OCI-LY7 (cell line): Measurements from ENCODE around the gene RNASEH2C. TPM values are rescaled to one million over a fixed set of nuclear protein-coding genes. Genes with fewer than 3 reads are reported as not detected.
A peak's percentile ranks its signal among the peaks of the same experiment; 100 is the strongest.

Source experiments
- BruUV-seq: library from RNA; stranded (reverse); fragments of 400-500 nt; replicated peaks from 2 replicates; lab custom pipeline; 2021; lab: Mats Ljungman, UMichigan
- CTCF ChIA-PET: fragments of 300-600 bp; sonication (Branson Sonifier 250); formaldehyde crosslinking; loops from one replicate; lab custom pipeline; 2022; ENCODE audit warnings: antibody characterized with exemption; ENCODE audit not compliant: unreplicated experiment; lab: Charles Lee
- POLR2A ChIA-PET: fragments of 300-600 bp; sonication (Branson Sonifier 250); formaldehyde crosslinking; loops from one replicate; lab custom pipeline; 2022; ENCODE audit warnings: antibody characterized with exemption; lab: Charles Lee
- DNase-seq: peaks from one replicate; pipeline ENCODE4 v3.0.0-alpha.2; 2015; ENCODE audit warnings: low spot score
- H2AFZ ChIP-seq: fragments of 200-600 bp; sonication (generic), shearing (Covaris generic); 2 replicates; pipeline ENCODE4 v1.6.1; 2014; ENCODE audit warnings: mild to moderate bottlenecking, antibody characterized with exemption, low read length, moderate library complexity
- H3K27ac ChIP-seq: fragments of 200-600 bp; sonication (generic); 2 replicates; pipeline ENCODE4 v1.5.1; 2014; ENCODE audit warnings: mixed run types, low read depth, mild to moderate bottlenecking, moderate library complexity, low read length, inconsistent platforms; ENCODE audit not compliant: poor library complexity, severe bottlenecking
- H3K36me3 ChIP-seq: fragments of 200-600 bp; sonication (generic); 2 replicates; pipeline ENCODE4 v1.6.1; 2014; ENCODE audit warnings: mild to moderate bottlenecking, antibody characterized with exemption, low read length, moderate library complexity, mixed read lengths; ENCODE audit not compliant: insufficient read depth
- H3K4me1 ChIP-seq: fragments of 200-600 bp; sonication (generic); 2 replicates; pipeline ENCODE4 v1.5.1; 2014; ENCODE audit warnings: mild to moderate bottlenecking, low read length; ENCODE audit not compliant: insufficient read depth, poor library complexity, severe bottlenecking
- H3K4me2 ChIP-seq: fragments of 200-600 bp; sonication (generic); 2 replicates; pipeline ENCODE4 v1.6.1; 2014; ENCODE audit warnings: mild to moderate bottlenecking, low read length
- H3K4me3 ChIP-seq: fragments of 200-600 bp; sonication (generic); 2 replicates; pipeline ENCODE4 v1.5.1; 2014; ENCODE audit warnings: mild to moderate bottlenecking, low read depth, low read length; ENCODE audit not compliant: poor library complexity, severe bottlenecking
- H3K79me2 ChIP-seq: fragments of 200-600 bp; sonication (generic); 2 replicates; pipeline ENCODE4 v1.6.1; 2016; ENCODE audit warnings: low read depth, mild to moderate bottlenecking, low read length, moderate library complexity, mixed read lengths; ENCODE audit not compliant: insufficient read depth
- H3K9me2 ChIP-seq: fragments of 200-600 bp; sonication (generic); 2 replicates; pipeline ENCODE4 v1.6.1; 2016; ENCODE audit warnings: mild to moderate bottlenecking, low read length, mixed read lengths; ENCODE audit not compliant: insufficient read depth
- H3K9me3 ChIP-seq: fragments of 200-600 bp; sonication (generic); 2 replicates; pipeline ENCODE4 v1.6.1; 2014; ENCODE audit warnings: mild to moderate bottlenecking, mixed run types, low read length, mixed read lengths
- H4K20me1 ChIP-seq: fragments of 200-600 bp; sonication (generic); 2 replicates; pipeline ENCODE4 v1.6.1; 2014; ENCODE audit warnings: mild to moderate bottlenecking, antibody characterized with exemption, low read length, moderate library complexity, mixed read lengths; ENCODE audit not compliant: insufficient read depth
- CTCF ChIP-seq: fragments of 200-600 bp; sonication (generic); conservative IDR thresholded peaks from 2 replicates; pipeline ENCODE4 v1.5.1; 2014; ENCODE audit warnings: mild to moderate bottlenecking, antibody characterized with exemption, low read length, moderate library complexity, mixed read lengths
- EZH2phosphoT487 ChIP-seq: fragments of 200-600 bp; sonication (generic); IDR thresholded peaks from 2 replicates; pipeline ENCODE4 v1.6.1; 2018; ENCODE audit warnings: low read depth, borderline replicate concordance, mild to moderate bottlenecking, mixed run types, antibody characterized with exemption, low read length, moderate library complexity, mixed read lengths
- intact Hi-C: fragments of 100-400 bp; cut with micrococcal nuclease; formaldehyde crosslinking; loops from one replicate; pipeline ENCODE4 v1.10.0; 2022; ENCODE audit not compliant: unreplicated experiment
- total RNA-seq, 2 experiments: library from RNA; depleted of rRNA in 1 of 2; stranded (reverse); fragments of >200 nt in 1 of 2; shearing (Covaris generic) in 1 of 2; gene quantifications; 2 replicates each; pipeline ENCODE4 v1.2.3, GENCODE V29; 2014 to 2022

RNASEH2C gene
- total RNA-seq, 2 experiments from 2014 or later, result 92.7 to 100 TPM

DNA sequence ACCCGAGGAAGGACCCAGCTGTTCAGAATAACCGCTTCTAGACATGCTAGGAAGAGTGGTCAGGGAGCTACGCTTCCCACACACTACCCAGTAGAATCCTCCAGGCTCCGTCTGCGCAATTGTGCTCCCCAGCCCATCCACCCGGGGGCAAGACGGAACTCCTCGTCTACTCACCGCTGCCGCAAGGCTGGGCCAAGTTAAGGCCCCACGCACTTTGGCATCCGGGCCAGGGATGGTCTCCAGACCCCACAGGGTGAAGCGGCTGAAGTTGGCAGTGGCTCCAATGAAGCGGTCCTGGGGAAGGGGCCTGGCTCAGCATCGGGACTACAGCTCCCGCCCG, 757 bp downstream of the RNASEH2C start:
- BruUV-seq, result TSS peak; percentile 77
- no peaks in the 10 kb centered on the region for H3K9me3 ChIP-seq
- H3K79me2 ChIP-seq, result peaks cover 17% of the 10 kb centered on the region
- intact Hi-C loops, result loop anchor here (1.0 kb wide), 1 partner anchor 8 kb away; the partner anchor contains the start of gene KAT5
- peaks cover 22% of the 10 kb centered on the region for H3K4me1 ChIP-seq
- ChIA-PET CTCF (interaction anchor here (1.0 kb wide), 1 partner anchor 141 kb away, joined by 3 read pairs; no protein-coding TSS in a partner anchor), POLR2A (interaction anchor here (0.8 to 1.6 kb wide), 3 partner anchors 8 to 139 kb away, joined by 4 to 13 read pairs (median 7); partner anchors contain the start of gene KAT5)
- no peaks in the 10 kb centered on the region for H3K9me2 ChIP-seq
- H3K36me3 ChIP-seq, result peaks cover 51% of the 10 kb centered on the region
- H3K4me2 ChIP-seq, result peak overlapping the region; percentile 77
- H3K4me3 ChIP-seq, result peak overlapping the region; percentile 84
- DNase-seq, result peak; percentile 51
- no peaks in the 10 kb centered on the region; the same call in 1 of the 2 replicates for H4K20me1 ChIP-seq
- no peak overlapping the region; the same call in 1 of the 2 replicates for H2AFZ ChIP-seq
- no peak for TF ChIP-seq CTCF
- no peak for TF ChIP-seq EZH2phosphoT487
- peak overlapping the region; percentile 42 for H3K27ac ChIP-seq

DNA sequence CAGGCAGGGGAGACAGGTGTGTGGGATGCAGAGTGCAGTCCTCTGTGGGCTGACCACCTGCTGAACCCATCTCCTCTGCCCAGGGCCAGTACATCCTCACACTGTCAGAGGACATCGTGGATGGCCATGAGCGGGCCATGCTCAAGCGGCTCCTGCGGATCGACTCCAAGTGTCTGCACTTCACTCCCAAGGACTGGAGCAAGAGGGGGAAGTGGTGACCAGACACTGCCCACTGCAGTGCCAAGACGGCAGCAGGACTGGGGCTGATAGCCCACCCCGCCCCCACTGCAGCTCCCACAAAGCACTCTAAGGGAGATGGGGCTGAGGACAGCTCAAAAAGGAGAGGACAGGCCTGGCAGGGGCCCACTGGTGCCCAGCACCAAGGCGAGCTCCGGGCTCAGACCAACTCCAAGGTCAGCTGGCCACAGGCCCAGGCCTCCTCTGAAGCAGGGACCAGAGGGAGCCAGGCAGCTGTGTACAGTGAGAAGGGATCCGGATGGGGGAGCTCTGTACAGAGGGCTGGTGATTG, 1.6 kb downstream of the RNASEH2C start:
- ChIA-PET POLR2A (interaction anchor here (1.6 kb wide), 1 partner anchor 10 kb away, joined by 7 read pairs; no protein-coding TSS in a partner anchor), CTCF (interaction anchor here (0.6 kb wide), 1 partner anchor 102 kb away, joined by 3 read pairs; no protein-coding TSS in a partner anchor)
- peaks cover 17% of the 10 kb centered on the region for H3K79me2 ChIP-seq
- H3K4me2 ChIP-seq, result peak overlapping the region; percentile 77
- H3K27ac ChIP-seq, result no peak overlapping the region
- no peaks in the 10 kb centered on the region for H3K9me3 ChIP-seq
- H3K4me3 ChIP-seq, result peak overlapping the region; percentile 84
- peaks cover 59% of the 10 kb centered on the region for H3K36me3 ChIP-seq
- TF ChIP-seq CTCF (no peak; the same call in 1 of the 2 replicates), EZH2phosphoT487 (no peak)
- H3K9me2 ChIP-seq, result no peaks in the 10 kb centered on the region
- intact Hi-C loops, result no loop called here
- BruUV-seq, result no TSS peak
- H3K4me1 ChIP-seq, result peaks cover 22% of the 10 kb centered on the region
- no peak overlapping the region for H2AFZ ChIP-seq
- DNase-seq, result no peak
- no peaks in the 10 kb centered on the region; the same call in 1 of the 2 replicates for H4K20me1 ChIP-seq

- DNase-seq, result no peak
- Histone ChIP-seq H3K9me2 (no peaks in the 10 kb centered on the region), H3K36me3 (peaks cover 64% of the 10 kb centered on the region), H3K4me1 (peaks cover 22% of the 10 kb centered on the region), H2AFZ (no peak overlapping the region), H3K9me3 (no peaks in the 10 kb centered on the region), H3K79me2 (peaks cover 17% of the 10 kb centered on the region), H3K4me2 (peak overlapping the region; percentile 77), H4K20me1 (no peaks in the 10 kb centered on the region; the same call in 1 of the 2 replicates), H3K27ac (no peak overlapping the region), H3K4me3 (peak overlapping the region; percentile 84)
- ChIA-PET CTCF (interaction anchor here (0.6 kb wide), 1 partner anchor 102 kb away, joined by 3 read pairs; no protein-coding TSS in a partner anchor), POLR2A (no interaction called here)
- intact Hi-C loops, result no loop called here
- BruUV-seq, result no TSS peak
- TF ChIP-seq CTCF (no peak), EZH2phosphoT487 (no peak)
Observed at GRCh38 chr11:65718531-65718930, 2.1 kb downstream of the RNASEH2C start.
